Activated naive CD8-positive, alpha-beta T cell treated with anti-CD3 and anti-CD28 coated beads for 36 hours (primary cell): Measurements from ENCODE around the gene FHL1. TPM values are rescaled to one million over a fixed set of nuclear protein-coding genes. Genes with fewer than 3 reads are reported as not detected.
A peak's percentile ranks its signal among the peaks of the same experiment; 100 is the strongest.
"Not testable (repeated sequence)": the region's sequence is repeated elsewhere in the genome, so short reads cannot be mapped to it uniquely, and the experiment has no call there.

Experiments
- DNase-seq: peaks from one replicate; pipeline ENCODE4 v3.0.0; 2021
- H3K27ac Mint-ChIP-seq: one replicate; pipeline ENCODE4 v1.8.0; 2022; ENCODE audit warnings: mild to moderate bottlenecking, moderate library complexity, mixed read lengths
- H3K27me3 Mint-ChIP-seq: one replicate; pipeline ENCODE4 v1.8.0; 2022; ENCODE audit warnings: mild to moderate bottlenecking, mixed read lengths
- H3K36me3 Mint-ChIP-seq: one replicate; pipeline ENCODE4 v1.8.0; 2021; ENCODE audit warnings: mild to moderate bottlenecking, mixed read lengths
- H3K4me1 Mint-ChIP-seq: one replicate; pipeline ENCODE4 v1.8.0; 2021; ENCODE audit warnings: mixed read lengths
- H3K4me3 Mint-ChIP-seq: one replicate; pipeline ENCODE4 v1.8.0; 2022; ENCODE audit warnings: mild to moderate bottlenecking, moderate library complexity, mixed read lengths
- H3K9me3 Mint-ChIP-seq: one replicate; pipeline ENCODE4 v1.8.0; 2022; ENCODE audit warnings: mixed read lengths
- total RNA-seq, 2 experiments: library from RNA; stranded (reverse); gene quantifications; one replicate each; pipeline ENCODE4 v1.2.3, GENCODE V29; 2021

The FHL1 gene
- total RNA-seq: 10 to 100 TPM; 12.0 to 15.5 TPM

DNA sequence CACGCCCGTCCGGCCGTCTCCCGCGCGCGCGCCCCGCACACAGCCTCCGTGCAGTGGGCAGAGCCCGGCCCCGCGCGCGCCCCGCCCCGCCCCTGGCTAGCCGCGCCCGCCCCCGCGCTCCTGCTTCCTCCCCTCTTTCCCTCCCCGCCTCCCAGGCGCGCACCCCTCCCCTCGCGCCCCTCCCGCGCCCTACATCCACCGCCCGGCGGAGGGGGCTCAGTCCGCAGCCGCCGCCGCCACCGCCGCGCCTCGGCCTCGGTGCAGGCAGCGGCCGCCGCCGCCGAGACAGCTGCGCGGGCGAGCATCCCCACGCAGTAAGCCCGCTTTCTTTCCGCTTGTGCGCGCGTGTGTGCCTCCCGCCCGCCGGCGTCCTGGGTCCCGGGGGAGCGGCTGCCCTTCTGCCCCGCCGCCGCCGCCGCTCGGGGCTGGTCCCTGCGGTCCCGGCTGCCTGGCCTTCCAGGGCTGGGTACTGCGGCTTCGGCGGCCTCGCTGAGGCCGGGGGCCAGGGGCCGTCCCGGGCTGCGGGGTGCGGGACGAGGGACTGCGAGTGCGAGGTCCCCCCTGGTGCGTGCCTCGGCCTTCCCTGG lies at the start of gene FHL1:
FHL1 (plus strand) TSS at position 219 of the 587 bp plus-strand sequence.
- Mint-ChIP-seq H3K36me3 (peaks cover 6% of the 10 kb centered on the region), H3K27me3 (no peaks in the 10 kb centered on the region), H3K4me3 (peak within 1 kb of the TSS; percentile 81), H3K4me1 (peaks cover 26% of the 10 kb centered on the region), H3K9me3 (peaks cover 10% of the 10 kb centered on the region), H3K27ac (peak within 1 kb of the TSS; percentile 84)
- peak; percentile 52 for DNase-seq

DNA sequence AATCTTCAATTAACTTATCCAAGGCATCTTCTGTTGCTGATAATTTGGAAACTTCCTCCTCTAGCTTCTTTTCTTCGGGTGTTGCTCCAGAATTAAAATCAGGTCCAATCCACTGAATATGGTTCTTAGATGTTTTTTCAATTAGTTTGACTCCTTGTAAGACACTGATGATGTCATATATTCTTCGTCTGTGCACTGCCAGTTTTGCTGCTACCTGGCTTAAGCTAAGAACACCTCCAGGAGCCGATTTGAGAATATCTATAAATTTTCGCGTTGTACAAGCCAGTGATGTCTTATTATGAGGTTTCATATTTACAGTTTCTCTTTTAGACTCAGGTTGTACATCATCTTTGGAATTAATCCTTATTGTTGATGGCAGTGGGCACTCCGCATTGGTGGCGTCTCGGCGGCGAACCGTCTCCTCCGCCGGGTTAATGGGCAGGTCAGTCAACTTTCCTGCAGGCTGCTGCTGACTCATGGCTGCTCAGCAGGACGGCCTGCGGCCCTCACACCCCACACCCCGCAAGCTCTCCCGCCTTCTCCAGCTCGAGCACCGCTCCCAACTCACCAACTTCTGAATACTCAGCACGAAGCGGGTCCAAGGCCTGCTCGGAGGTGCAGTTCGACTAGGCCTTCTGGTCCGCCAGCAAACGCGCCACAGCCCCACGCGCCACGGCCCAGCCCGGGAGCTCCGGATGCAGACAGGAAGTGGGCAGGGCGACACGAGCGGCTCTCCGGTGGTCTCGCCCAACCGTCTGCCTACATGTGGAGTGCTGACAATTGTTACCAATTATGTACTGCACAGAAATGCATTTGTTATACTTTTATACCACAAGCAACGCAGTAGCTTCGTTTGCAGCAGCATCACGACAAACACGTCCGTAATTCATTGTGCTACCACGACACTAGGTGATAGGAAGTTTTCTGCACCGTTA lies 49.2 kb upstream of the FHL1 start:
- H3K4me1 Mint-ChIP-seq: no peaks in the 10 kb centered on the region
- no peaks in the 10 kb centered on the region for H3K27me3 Mint-ChIP-seq
- no peak overlapping the region for H3K4me3 Mint-ChIP-seq
- no peaks in the 10 kb centered on the region for H3K9me3 Mint-ChIP-seq
- DNase-seq: no peak
- H3K36me3 Mint-ChIP-seq: no peaks in the 10 kb centered on the region
- H3K27ac Mint-ChIP-seq: no peak overlapping the region

DNA sequence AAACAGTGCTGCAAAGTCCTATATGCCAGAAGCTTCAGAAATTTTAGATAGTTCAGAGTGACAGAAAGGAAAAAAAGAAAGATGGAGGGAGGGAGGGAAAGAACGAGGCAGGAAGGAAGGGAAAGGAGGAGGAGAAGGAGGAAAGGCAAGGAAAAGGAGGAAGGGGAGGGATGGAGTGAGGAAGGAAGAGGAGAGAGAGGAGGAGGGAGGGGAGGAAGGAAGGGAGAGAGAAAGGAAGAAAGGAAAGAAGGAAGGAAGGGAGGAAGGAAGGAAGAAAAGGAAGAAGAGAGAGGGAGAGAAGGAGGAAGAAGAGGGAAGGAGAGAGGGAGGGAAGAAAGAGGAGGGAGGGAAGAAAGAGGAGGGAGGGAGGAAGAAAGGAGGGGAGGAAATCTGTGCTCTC lies 42.4 kb upstream of the FHL1 start:
- no peak overlapping the region for H3K27ac Mint-ChIP-seq
- H3K36me3 Mint-ChIP-seq: no peaks in the 10 kb centered on the region

DNA sequence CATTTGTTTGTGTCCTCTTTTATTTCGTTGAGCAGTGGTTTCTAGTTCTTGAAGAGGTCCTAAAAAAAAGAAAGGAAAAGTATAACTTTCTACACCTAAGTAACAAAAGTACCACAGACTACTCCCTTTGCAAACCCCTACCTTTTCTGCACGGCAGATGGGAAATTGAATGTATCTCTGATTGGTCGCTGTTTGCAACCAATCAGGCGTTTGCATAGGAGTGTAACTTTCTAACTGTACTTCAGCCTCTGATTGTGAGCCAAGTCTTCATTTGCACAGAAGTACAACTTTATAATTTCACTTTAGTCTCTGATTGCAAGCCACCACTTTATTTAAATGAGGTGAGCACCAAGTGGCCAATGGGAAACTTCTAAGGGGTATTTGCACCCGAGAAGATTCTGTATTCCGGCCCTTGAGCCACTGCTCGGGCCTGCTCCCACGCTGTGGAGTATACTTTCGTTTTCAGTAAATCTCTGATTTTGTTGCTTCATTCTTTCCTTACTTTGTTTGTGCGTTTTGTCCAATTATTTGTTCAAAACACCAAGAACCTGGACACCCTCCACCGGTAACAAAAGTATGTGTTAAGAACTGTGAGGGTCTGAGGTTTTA lies 40.3 kb upstream of the FHL1 start:
- Mint-ChIP-seq H3K4me1 (no peaks in the 10 kb centered on the region), H3K36me3 (no peaks in the 10 kb centered on the region), H3K9me3 (peaks cover 3% of the 10 kb centered on the region), H3K27me3 (no peaks in the 10 kb centered on the region), H3K4me3 (no peak overlapping the region), H3K27ac (no peak overlapping the region)
- no peak for DNase-seq

More for the DNA sequence above, 42.4 kb upstream of the FHL1 start:
- DNase-seq: no peak
- Mint-ChIP-seq H3K4me1 (no peaks in the 10 kb centered on the region), H3K4me3 (no peak overlapping the region), H3K27me3 (no peaks in the 10 kb centered on the region), H3K9me3 (peaks cover 3% of the 10 kb centered on the region)

DNA sequence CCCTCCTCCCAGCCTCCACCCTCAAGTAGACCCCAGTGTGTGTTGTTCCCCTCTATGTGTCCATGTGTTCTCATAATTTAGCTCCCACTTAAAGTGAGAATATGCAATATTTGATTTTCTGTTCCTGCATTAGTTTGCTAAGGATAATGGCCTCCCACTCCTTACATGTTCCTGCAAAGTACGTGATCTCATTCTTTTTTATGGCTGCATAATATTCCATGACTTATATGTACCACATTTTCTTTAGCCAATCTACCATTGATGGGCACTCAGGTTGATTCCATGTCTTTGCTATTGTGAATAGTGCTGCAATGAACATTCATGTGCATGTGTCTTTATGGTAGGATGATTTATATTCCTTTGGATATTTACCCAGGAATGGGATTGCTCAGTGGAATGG lies 38.4 kb upstream of the FHL1 start:
- H3K27me3 Mint-ChIP-seq, H3K27ac Mint-ChIP-seq, DNase-seq, H3K9me3 Mint-ChIP-seq, H3K4me1 Mint-ChIP-seq, H3K4me3 Mint-ChIP-seq, H3K36me3 Mint-ChIP-seq: not testable (repeated sequence)

DNA sequence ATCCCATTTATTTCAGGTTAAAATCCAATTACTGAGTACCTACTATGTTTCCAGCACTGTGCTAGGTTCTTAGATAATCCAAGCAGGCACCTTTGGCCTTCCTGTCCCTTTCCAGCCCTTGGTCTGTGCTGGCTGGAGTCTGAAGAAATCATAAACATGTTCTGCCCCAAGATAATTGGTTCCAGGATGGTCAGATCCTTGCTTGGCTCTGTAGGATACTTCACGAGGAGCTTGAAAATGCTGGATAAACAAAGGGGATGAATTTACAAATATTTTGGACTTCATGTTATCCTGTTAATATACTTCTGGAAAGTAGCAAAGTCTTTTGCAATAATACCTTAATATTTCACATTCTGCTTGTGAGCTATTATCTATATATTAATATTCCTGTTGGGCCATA lies 35.0 kb upstream of the FHL1 start:
- no peak overlapping the region for H3K27ac Mint-ChIP-seq
- peaks cover 3% of the 10 kb centered on the region for H3K9me3 Mint-ChIP-seq
- H3K4me3 Mint-ChIP-seq: no peak overlapping the region
- DNase-seq: no peak
- H3K36me3 Mint-ChIP-seq: no peaks in the 10 kb centered on the region
- no peaks in the 10 kb centered on the region for H3K4me1 Mint-ChIP-seq
- no peaks in the 10 kb centered on the region for H3K27me3 Mint-ChIP-seq

DNA sequence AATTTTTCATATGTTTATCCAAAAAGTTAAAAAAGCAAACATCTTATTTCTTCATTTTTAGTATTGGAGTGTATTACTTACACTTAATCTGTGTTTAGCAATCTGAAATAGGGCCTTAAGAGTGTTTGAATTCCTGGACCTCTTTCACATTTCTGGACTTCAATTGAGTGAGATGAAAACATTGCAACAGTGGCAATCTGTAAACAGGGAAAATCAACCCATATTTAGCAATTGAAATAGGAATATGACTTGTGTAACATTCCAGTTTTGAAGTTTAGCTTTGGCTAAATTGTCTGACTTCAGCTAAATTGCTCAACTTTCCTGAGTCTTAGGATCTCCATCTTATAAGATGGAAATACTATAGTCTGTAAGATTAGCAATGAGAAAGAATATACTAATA lies 34.6 kb upstream of the FHL1 start:
- H3K9me3 Mint-ChIP-seq: peaks cover 3% of the 10 kb centered on the region
- DNase-seq: no peak
- H3K27me3 Mint-ChIP-seq: no peaks in the 10 kb centered on the region
- H3K27ac Mint-ChIP-seq: no peak overlapping the region
- H3K4me1 Mint-ChIP-seq: no peaks in the 10 kb centered on the region
- no peaks in the 10 kb centered on the region for H3K36me3 Mint-ChIP-seq
- no peak overlapping the region for H3K4me3 Mint-ChIP-seq

DNA sequence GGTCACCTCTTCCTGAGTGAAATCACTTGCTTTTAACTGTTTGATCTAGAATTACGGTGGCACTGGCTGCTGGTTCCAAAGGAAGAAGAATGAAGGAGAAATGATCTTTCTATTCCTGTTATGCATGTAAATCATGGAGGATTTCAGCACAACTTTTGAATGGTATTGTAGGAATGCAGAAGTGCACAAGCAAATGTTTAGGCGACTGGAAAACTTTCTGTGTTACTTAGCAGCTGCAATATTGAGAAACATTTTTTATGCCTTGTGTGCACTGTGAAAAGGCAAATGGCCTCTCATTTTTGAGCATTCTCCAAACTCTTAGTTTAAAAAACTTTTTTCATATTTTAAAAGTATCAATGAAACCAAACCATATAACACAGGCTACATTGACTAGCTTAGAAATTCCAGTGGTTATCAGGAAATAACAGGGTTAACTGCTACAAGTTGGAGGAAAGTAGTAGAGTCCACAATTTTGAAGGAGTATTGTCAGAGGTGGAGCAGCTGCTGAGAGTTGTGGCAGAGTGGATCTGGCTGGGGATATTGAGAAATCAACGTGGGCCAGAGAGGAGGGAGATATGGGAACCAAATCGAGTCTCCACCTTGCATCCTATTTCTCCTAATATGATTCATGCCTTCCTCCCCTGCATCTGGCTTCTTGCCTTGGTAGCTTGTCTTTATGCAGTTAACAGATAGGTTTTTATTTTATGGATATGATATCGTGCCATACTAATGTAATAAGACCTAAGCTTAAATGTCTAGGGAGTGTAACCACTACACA lies 32.0 kb upstream of the FHL1 start:
- H3K27me3 Mint-ChIP-seq: no peaks in the 10 kb centered on the region

DNA sequence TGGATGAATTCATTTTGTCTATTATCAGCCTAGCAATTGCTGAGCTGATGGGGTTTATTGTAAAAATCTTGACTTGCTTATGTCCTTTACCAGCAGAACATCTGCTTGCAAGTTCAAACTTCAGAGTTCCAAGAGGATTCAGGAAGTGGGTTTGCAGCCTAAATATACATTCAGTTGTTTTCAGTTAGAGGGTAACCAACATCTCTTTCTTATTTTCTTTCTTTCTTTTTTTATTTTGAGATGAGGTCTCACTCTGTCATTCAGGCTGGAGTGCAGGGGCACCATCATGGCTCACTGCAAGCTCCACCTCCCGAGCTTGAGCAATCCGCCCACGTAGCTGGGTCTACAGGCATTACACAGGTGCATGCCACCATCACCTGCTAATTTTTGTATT lies 31.4 kb upstream of the FHL1 start:
- no peak overlapping the region for H3K27ac Mint-ChIP-seq
- no peaks in the 10 kb centered on the region for H3K9me3 Mint-ChIP-seq
- no peak for DNase-seq
- H3K36me3 Mint-ChIP-seq: no peaks in the 10 kb centered on the region
- H3K27me3 Mint-ChIP-seq: no peaks in the 10 kb centered on the region
- H3K4me1 Mint-ChIP-seq: no peaks in the 10 kb centered on the region
- H3K4me3 Mint-ChIP-seq: no peak overlapping the region

More for the DNA sequence above, 32.0 kb upstream of the FHL1 start:
- Mint-ChIP-seq H3K36me3 (no peaks in the 10 kb centered on the region), H3K4me3 (no peak overlapping the region), H3K4me1 (no peaks in the 10 kb centered on the region), H3K27ac (no peak overlapping the region), H3K9me3 (no peaks in the 10 kb centered on the region)
- DNase-seq: no peak

DNA sequence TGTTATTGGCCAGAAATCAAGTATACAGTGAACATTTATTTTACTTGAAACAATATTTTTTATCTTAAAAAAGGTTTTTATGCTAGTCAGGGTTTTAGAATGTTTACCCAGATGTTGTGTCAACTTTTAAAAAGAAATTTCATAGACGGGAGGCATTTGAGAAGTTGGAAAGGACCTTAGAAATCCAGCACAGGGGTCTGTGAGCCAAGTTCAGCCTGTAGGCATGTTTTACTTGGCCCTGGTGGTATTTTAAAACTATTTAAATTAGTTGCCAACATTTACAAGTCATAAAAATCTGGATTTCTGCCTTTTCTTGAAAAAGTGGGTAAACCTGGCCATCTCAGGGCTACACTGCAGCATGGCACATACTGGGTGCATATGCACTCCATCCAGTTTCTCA lies 25.5 kb upstream of the FHL1 start:
- no peak for DNase-seq
- no peak overlapping the region for H3K27ac Mint-ChIP-seq
- no peaks in the 10 kb centered on the region for H3K9me3 Mint-ChIP-seq
- no peaks in the 10 kb centered on the region for H3K27me3 Mint-ChIP-seq
- H3K36me3 Mint-ChIP-seq: no peaks in the 10 kb centered on the region
- no peak overlapping the region for H3K4me3 Mint-ChIP-seq
- H3K4me1 Mint-ChIP-seq: no peaks in the 10 kb centered on the region

DNA sequence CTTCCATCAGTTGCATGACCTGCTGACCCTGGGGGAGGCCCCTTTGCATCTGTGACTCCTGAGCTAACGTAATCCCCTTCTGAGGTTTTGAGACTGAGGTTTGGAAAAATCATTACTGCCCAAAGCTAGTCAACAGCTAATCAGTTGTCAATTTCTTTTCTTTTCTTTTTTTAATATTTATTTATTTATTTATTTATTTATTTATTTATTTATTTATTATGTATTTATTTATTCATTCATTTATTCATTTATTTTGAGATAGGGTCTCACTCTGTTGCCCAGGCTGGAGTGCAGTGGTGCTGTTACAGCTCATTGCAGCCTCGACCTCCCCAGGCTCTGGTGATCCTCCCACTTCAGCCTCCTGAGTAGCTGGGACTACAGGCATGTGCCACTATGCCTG lies 25.1 kb upstream of the FHL1 start:
- no peak for DNase-seq
- no peak overlapping the region for H3K4me3 Mint-ChIP-seq
- H3K9me3 Mint-ChIP-seq: no peaks in the 10 kb centered on the region

DNA sequence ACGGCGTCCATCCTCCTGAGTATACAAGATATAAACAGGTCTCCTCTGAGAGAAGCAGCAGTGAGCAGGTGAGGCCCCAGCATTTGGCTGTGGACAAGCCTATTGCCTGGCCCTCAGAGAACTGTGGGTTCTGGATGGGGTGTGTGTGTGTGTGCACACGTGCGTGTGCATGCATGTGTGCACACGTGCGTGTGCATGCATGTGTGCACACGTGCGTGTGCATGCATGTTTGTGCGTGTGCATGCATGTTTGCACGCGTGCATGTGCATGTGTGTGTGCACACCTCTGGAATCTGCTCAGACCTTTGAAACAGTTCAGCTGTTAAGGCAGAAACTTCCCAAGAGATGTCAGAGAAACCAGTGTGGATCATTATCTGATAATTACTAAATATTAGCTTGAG lies 22.2 kb upstream of the FHL1 start:
- Mint-ChIP-seq H3K27ac (no peak overlapping the region), H3K9me3 (no peaks in the 10 kb centered on the region), H3K4me3 (no peak overlapping the region), H3K36me3 (peaks cover 2% of the 10 kb centered on the region), H3K27me3 (no peaks in the 10 kb centered on the region), H3K4me1 (peaks cover 6% of the 10 kb centered on the region)
- DNase-seq: no peak

More for the DNA sequence above, 25.1 kb upstream of the FHL1 start:
- H3K27ac Mint-ChIP-seq: no peak overlapping the region
- peaks cover 2% of the 10 kb centered on the region for H3K4me1 Mint-ChIP-seq
- no peaks in the 10 kb centered on the region for H3K27me3 Mint-ChIP-seq
- H3K36me3 Mint-ChIP-seq: no peaks in the 10 kb centered on the region

DNA sequence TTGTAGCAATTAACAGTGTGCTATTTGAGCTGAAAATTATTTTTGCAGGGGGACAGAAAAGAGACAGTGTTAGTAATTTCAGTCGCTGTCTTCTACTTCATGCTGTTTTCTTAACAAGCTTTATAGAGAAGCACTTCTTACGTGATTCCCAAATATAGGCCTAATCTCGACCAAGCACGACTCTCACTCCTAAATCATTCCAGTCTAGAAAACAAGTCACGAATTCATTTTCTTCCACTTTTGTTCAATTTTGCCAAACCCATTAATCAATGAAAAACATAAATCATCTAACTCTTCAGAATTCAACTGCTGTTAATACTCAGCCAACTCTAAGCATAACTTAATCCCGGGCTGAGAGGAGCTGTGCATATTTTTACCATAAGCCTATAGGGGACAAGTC lies 21.0 kb upstream of the FHL1 start:
- no peak for DNase-seq
- Mint-ChIP-seq H3K4me3 (no peak overlapping the region), H3K27ac (no peak overlapping the region), H3K4me1 (peaks cover 10% of the 10 kb centered on the region), H3K9me3 (no peaks in the 10 kb centered on the region), H3K27me3 (no peaks in the 10 kb centered on the region), H3K36me3 (peaks cover 2% of the 10 kb centered on the region)

DNA sequence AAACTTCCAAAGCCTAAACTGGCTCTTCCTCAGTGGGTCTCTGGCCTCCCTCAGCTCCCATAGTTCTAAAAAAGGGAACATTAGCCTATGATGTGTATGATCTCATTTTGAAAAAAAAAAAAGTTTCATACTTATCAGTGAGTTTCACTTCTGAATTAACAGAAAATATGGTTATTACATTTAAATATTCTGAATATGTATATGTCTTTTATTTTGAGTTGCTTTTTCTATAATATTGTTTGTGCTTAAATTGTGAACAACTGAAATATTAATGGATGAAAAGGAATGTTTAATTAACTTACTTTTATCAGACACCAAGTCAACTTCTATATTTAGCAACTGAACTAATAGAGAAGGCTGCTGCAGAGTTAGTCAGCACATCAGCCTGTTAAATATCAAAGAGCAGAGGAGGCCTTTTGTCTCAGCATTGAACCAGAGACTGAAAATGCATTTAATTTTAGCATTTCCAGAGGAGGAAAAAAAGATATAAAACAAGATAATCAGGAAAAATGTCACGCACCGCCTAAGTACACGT lies 20.4 kb upstream of the FHL1 start:
- Mint-ChIP-seq H3K27me3 (no peaks in the 10 kb centered on the region), H3K4me3 (no peak overlapping the region), H3K27ac (peak overlapping the region; percentile 74), H3K36me3 (peaks cover 2% of the 10 kb centered on the region), H3K4me1 (peaks cover 10% of the 10 kb centered on the region), H3K9me3 (no peaks in the 10 kb centered on the region)
- no peak for DNase-seq

DNA sequence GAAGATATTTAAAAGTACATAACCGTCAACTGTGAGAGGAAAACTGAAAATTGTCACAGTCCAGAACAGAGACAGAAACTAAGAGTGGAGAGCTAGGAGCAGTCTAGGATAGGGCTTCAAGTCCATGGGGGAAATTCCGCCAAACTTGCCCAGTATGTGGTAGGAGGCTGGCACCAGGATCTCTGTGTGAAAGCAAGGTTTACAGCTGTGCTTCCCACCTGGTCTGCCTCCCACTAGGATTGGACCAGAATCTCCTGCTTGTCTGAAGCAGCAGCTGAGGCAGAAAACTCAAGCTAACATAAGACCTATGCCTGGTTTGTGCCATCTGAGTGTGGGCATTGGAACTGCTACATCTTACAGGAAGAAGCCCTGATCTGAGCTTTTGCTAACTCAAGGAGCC lies 18.6 kb upstream of the FHL1 start:
- DNase-seq: no peak
- H3K27ac Mint-ChIP-seq: no peak overlapping the region
- peaks cover 2% of the 10 kb centered on the region for H3K36me3 Mint-ChIP-seq
- H3K4me1 Mint-ChIP-seq: peaks cover 10% of the 10 kb centered on the region
- H3K27me3 Mint-ChIP-seq: no peaks in the 10 kb centered on the region
- no peaks in the 10 kb centered on the region for H3K9me3 Mint-ChIP-seq
- no peak overlapping the region for H3K4me3 Mint-ChIP-seq
